NT2/D1 (cell line): ENCODE measurements around the gene LHX3.

Source experiments
- DNase-seq: peaks from one replicate; pipeline ENCODE4 v3.0.0-alpha.2; 2011; ENCODE audit warnings: low read depth, low spot score
- H3K27me3 ChIP-seq: 2 replicates; pipeline ENCODE4 v1.6.0; 2011; ENCODE audit warnings: mild to moderate bottlenecking; ENCODE audit not compliant: insufficient read length, insufficient read depth
- H3K36me3 ChIP-seq: 2 replicates; pipeline ENCODE4 v1.6.1; 2011; ENCODE audit warnings: mild to moderate bottlenecking, low read length, mixed read lengths; ENCODE audit not compliant: insufficient read depth, insufficient read length
- H3K4me1 ChIP-seq: 2 replicates; pipeline ENCODE4 v1.5.1; 2011; ENCODE audit not compliant: insufficient read depth, insufficient read length
- H3K4me3 ChIP-seq: 2 replicates; pipeline ENCODE4 v1.5.1; 2011; ENCODE audit warnings: low read depth; ENCODE audit not compliant: insufficient read length
- H3K9ac ChIP-seq: 2 replicates; pipeline ENCODE4 v1.6.0; 2011; ENCODE audit warnings: low read depth; ENCODE audit not compliant: insufficient read length
- H3K9me3 ChIP-seq: 2 replicates; pipeline ENCODE4 v1.5.1; 2011; ENCODE audit warnings: mild to moderate bottlenecking, low read length; ENCODE audit not compliant: insufficient read depth
- SUZ12 ChIP-seq: IDR thresholded peaks from 2 replicates; pipeline ENCODE4 v1.6.1; 2011; ENCODE audit not compliant: insufficient read length, insufficient read depth; ENCODE audit errors: extremely low read depth
- YY1 ChIP-seq: IDR thresholded peaks from 2 replicates; pipeline ENCODE4 v1.6.1; 2011; ENCODE audit not compliant: insufficient read length, insufficient read depth
- ZNF274 ChIP-seq: IDR thresholded peaks from 2 replicates; pipeline ENCODE4 v1.6.1; 2011; ENCODE audit warnings: mild to moderate bottlenecking, low read depth, low read length

The LHX3 gene

GRCh38 chr9:136182850-136183422, 22.0 kb downstream of the LHX3 start:
- TF ChIP-seq SUZ12 (no peak), YY1 (no peak), ZNF274 (no peak)
- peaks cover 28% of the 10 kb centered on the region for H3K4me1 ChIP-seq
- no peaks in the 10 kb centered on the region for H3K27me3 ChIP-seq
- no peak for DNase-seq
- H3K9me3 ChIP-seq, result no peaks in the 10 kb centered on the region
- no peak overlapping the region for H3K9ac ChIP-seq
- no peak overlapping the region for H3K4me3 ChIP-seq
- H3K36me3 ChIP-seq, result no peaks in the 10 kb centered on the region

- no peak for TF ChIP-seq ZNF274
- TF ChIP-seq SUZ12, result no peak
- no peak for TF ChIP-seq YY1
- Histone ChIP-seq H3K4me1 (peaks cover 24% of the 10 kb centered on the region), H3K27me3 (no peaks in the 10 kb centered on the region)
These were observed 22.5 kb downstream of the LHX3 start for GRCh38 chr9:136182420-136182787.

GRCh38 chr9:136181784-136182419, 23.0 kb downstream of the LHX3 start:
- no peaks in the 10 kb centered on the region for H3K27me3 ChIP-seq
- H3K4me1 ChIP-seq, result peaks cover 21% of the 10 kb centered on the region
- H3K9me3 ChIP-seq, result no peaks in the 10 kb centered on the region
- peak overlapping the region; percentile 36 for H3K9ac ChIP-seq
- no peak for DNase-seq
- TF ChIP-seq YY1 (no peak), SUZ12 (no peak), ZNF274 (no peak)
- no peak overlapping the region for H3K4me3 ChIP-seq
- H3K36me3 ChIP-seq, result no peaks in the 10 kb centered on the region

More at GRCh38 chr9:136182420-136182787, 22.5 kb downstream of the LHX3 start:
- Histone ChIP-seq H3K36me3 (no peaks in the 10 kb centered on the region), H3K9ac (peak overlapping the region; percentile 36), H3K9me3 (no peaks in the 10 kb centered on the region), H3K4me3 (no peak overlapping the region)
- DNase-seq, result no peak

- no peaks in the 10 kb centered on the region for H3K27me3 ChIP-seq
- no peaks in the 10 kb centered on the region for H3K36me3 ChIP-seq
- no peak for DNase-seq
- TF ChIP-seq ZNF274, result no peak
- TF ChIP-seq SUZ12, result no peak
- TF ChIP-seq YY1, result no peak
- H3K4me3 ChIP-seq, result no peak overlapping the region
- peaks cover 17% of the 10 kb centered on the region for H3K4me1 ChIP-seq
- H3K9ac ChIP-seq, result no peak overlapping the region
- no peaks in the 10 kb centered on the region for H3K9me3 ChIP-seq
These were observed 24.3 kb downstream of the LHX3 start for GRCh38 chr9:136180586-136180985.

GRCh38 chr9:136179761-136180160, 25.2 kb downstream of the LHX3 start:
- TF ChIP-seq SUZ12, result no peak
- TF ChIP-seq YY1, result no peak
- no peak for TF ChIP-seq ZNF274
- H3K36me3 ChIP-seq, result no peaks in the 10 kb centered on the region

GRCh38 chr9:136179101-136179616, 25.8 kb downstream of the LHX3 start:
- Histone ChIP-seq H3K4me3 (no peak overlapping the region), H3K27me3 (no peaks in the 10 kb centered on the region), H3K4me1 (peaks cover 23% of the 10 kb centered on the region), H3K9ac (no peak overlapping the region), H3K36me3 (no peaks in the 10 kb centered on the region), H3K9me3 (no peaks in the 10 kb centered on the region)
- TF ChIP-seq SUZ12 (no peak), YY1 (no peak), ZNF274 (no peak)
- no peak for DNase-seq

More at GRCh38 chr9:136179761-136180160, 25.2 kb downstream of the LHX3 start:
- Histone ChIP-seq H3K4me3 (no peak overlapping the region), H3K27me3 (no peaks in the 10 kb centered on the region), H3K9ac (peak overlapping the region; percentile 4), H3K9me3 (no peaks in the 10 kb centered on the region), H3K4me1 (peaks cover 23% of the 10 kb centered on the region)
- DNase-seq, result no peak

GRCh38 chr9:136178773-136179075, 26.2 kb downstream of the LHX3 start:
- Histone ChIP-seq H3K9ac (no peak overlapping the region), H3K27me3 (no peaks in the 10 kb centered on the region)

More at GRCh38 chr9:136178773-136179075, 26.2 kb downstream of the LHX3 start:
- no peak overlapping the region for H3K4me3 ChIP-seq
- H3K4me1 ChIP-seq, result peaks cover 23% of the 10 kb centered on the region
- H3K9me3 ChIP-seq, result no peaks in the 10 kb centered on the region
- TF ChIP-seq ZNF274 (no peak), SUZ12 (no peak), YY1 (no peak)
- no peak for DNase-seq
- H3K36me3 ChIP-seq, result no peaks in the 10 kb centered on the region
